H1 (cell line): ENCODE results near the gene CDH2. TPM values are rescaled to one million over a fixed set of nuclear protein-coding genes. Genes with fewer than 3 reads are reported as not detected.

Experiments used
- CTCF ChIA-PET: fragments of 300-600 bp; sonication (Branson Sonifier 250); formaldehyde crosslinking; loops from one replicate; lab custom pipeline; 2021; ENCODE audit not compliant: partially characterized antibody; lab: Charles Lee
- POLR2A ChIA-PET: fragments of 300-600 bp; sonication (Branson Sonifier 250); formaldehyde crosslinking; loops from one replicate; lab custom pipeline; 2021; ENCODE audit warnings: inconsistent platforms; ENCODE audit not compliant: partially characterized antibody; lab: Charles Lee
- DNase-seq, 2 experiments: peaks; one replicate each; pipeline versions ENCODE4 v3.0.0 to v3.0.0-alpha.2; 2010 to 2022; ENCODE audit warnings: low spot score in 2 of 2, low read depth in 1 of 2, mixed read lengths in 1 of 2
- FAIRE-seq: peaks from 2 replicates; lab custom pipeline; 2011; peaks lifted over from hg19 to GRCh38; lab: Jason Lieb, UNC
- H2AFZ ChIP-seq: 2 replicates; pipeline ENCODE4 v1.8.1; 2012; ENCODE audit warnings: low read length, inconsistent platforms
- H2AK5ac ChIP-seq: 2 replicates; pipeline ENCODE4 v1.6.1; 2013; ENCODE audit warnings: low read depth, low read length
- H2BK120ac ChIP-seq: replicated peaks from 2 replicates; pipeline ENCODE3; 2013; ENCODE audit warnings: low read depth, low read length, inconsistent platforms
- H2BK12ac ChIP-seq: 2 replicates; pipeline ENCODE4 v1.6.1; 2013; ENCODE audit warnings: low read depth, low read length
- H2BK15ac ChIP-seq: 2 replicates; pipeline ENCODE4 v1.6.1; 2013; ENCODE audit warnings: low read length
- H2BK20ac ChIP-seq: 2 replicates; pipeline ENCODE4 v1.6.1; 2013; ENCODE audit warnings: low read length
- H2BK5ac ChIP-seq: 2 replicates; pipeline ENCODE4 v1.6.1; 2013; ENCODE audit warnings: low read depth, low read length
- H3K14ac ChIP-seq: 2 replicates; pipeline ENCODE4 v1.6.1; 2013; ENCODE audit warnings: inconsistent platforms; ENCODE audit not compliant: insufficient read length
- H3K18ac ChIP-seq: 2 replicates; pipeline ENCODE4 v1.6.1; 2013; ENCODE audit warnings: low read length; ENCODE audit errors: extremely low read depth
- H3K23ac ChIP-seq: 2 replicates; pipeline ENCODE4 v1.6.1; 2013; ENCODE audit warnings: inconsistent platforms; ENCODE audit not compliant: insufficient read length
- H3K23me2 ChIP-seq: 2 replicates; pipeline ENCODE4 v1.6.1; 2013; ENCODE audit warnings: low read depth, low read length
- H3K27ac ChIP-seq: 2 replicates; pipeline ENCODE4 v1.6.1; 2011; ENCODE audit warnings: low read depth, low read length, inconsistent platforms
- H3K27me3 ChIP-seq, 4 experiments: replicated peaks in 1 of 4; 1 replicate in 1 of 4; 2 replicates in 3 of 4; pipeline versions ENCODE4 v1.6.1 to v1.8.1; 2011 to 2013; ENCODE audit warnings: low read length in 3 of 4, mild to moderate bottlenecking in 3 of 4, inconsistent platforms in 2 of 4, mixed read lengths in 2 of 4, moderate library complexity in 1 of 4; ENCODE audit not compliant: control insufficient read depth in 3 of 4, insufficient read depth in 3 of 4; ENCODE audit errors: extremely low read depth in 1 of 4
- H3K36me3 ChIP-seq, 4 experiments: 2 replicates each; pipeline versions ENCODE4 v1.6.1 to v1.8.1; 2011 to 2013; ENCODE audit warnings: mild to moderate bottlenecking in 4 of 4, low read length in 3 of 4, moderate library complexity in 2 of 4, control low read depth in 1 of 4, inconsistent platforms in 1 of 4; ENCODE audit not compliant: insufficient read depth in 4 of 4, control insufficient read depth in 2 of 4
- H3K4ac ChIP-seq: replicated peaks from 2 replicates; pipeline ENCODE3; 2013; ENCODE audit warnings: low read length, low read depth, mixed read lengths, inconsistent platforms; ENCODE audit not compliant: insufficient read length
- H3K4me1 ChIP-seq, 4 experiments: replicated peaks in 1 of 4; 1 replicate in 1 of 4; 2 replicates in 3 of 4; pipeline versions ENCODE4 v1.6.1 to v1.8.1; 2011 to 2013; ENCODE audit warnings: low read length in 3 of 4, inconsistent platforms in 2 of 4, mixed read lengths in 1 of 4; ENCODE audit not compliant: insufficient read depth in 4 of 4, control insufficient read depth in 3 of 4
- H3K4me2 ChIP-seq, 2 experiments: 2 replicates each; pipeline versions ENCODE4 v1.6.1 to v1.8.1; 2011 to 2013; ENCODE audit warnings: low read depth in 2 of 2, low read length in 2 of 2, control low read depth in 1 of 2, inconsistent platforms in 1 of 2, mild to moderate bottlenecking in 1 of 2; ENCODE audit not compliant: insufficient read depth in 1 of 2
- H3K4me3 ChIP-seq, 4 experiments: fragments of 200-600, 300-600 bp in 1 of 4; sonication (generic), shearing (Covaris generic), sonication (Bioruptor Twin) in 1 of 4; 2 replicates each; pipeline versions ENCODE4 v1.5.1 to v1.8.1; 2011 to 2016; ENCODE audit warnings: low read length in 4 of 4, low read depth in 3 of 4, control low read depth in 2 of 4, inconsistent platforms in 2 of 4, mild to moderate bottlenecking in 2 of 4, mixed read lengths in 1 of 4, moderate library complexity in 1 of 4; ENCODE audit not compliant: insufficient read depth in 2 of 4; ENCODE audit errors: extremely low read depth in 1 of 4
- H3K56ac ChIP-seq: replicated peaks from 2 replicates; pipeline ENCODE3; 2013; ENCODE audit warnings: low read depth, mild to moderate bottlenecking, mixed read lengths, low read length, inconsistent platforms; ENCODE audit not compliant: insufficient read length
- H3K79me1 ChIP-seq: 2 replicates; pipeline ENCODE4 v1.6.1; 2013; ENCODE audit warnings: low read depth, low read length, control low read depth
- H3K79me2 ChIP-seq, 2 experiments: 2 replicates each; pipeline versions ENCODE4 v1.6.1 to v1.8.1; 2012 to 2013; ENCODE audit warnings: low read length in 2 of 2, mild to moderate bottlenecking in 2 of 2, inconsistent platforms in 1 of 2; ENCODE audit not compliant: insufficient read depth in 2 of 2, control insufficient read depth in 1 of 2
- H3K9ac ChIP-seq, 4 experiments: replicated peaks in 1 of 4; 1 replicate in 1 of 4; 2 replicates in 3 of 4; pipeline versions ENCODE4 v1.6.1 to v1.8.1; 2011 to 2013; ENCODE audit warnings: low read depth in 3 of 4, low read length in 3 of 4, control low read depth in 2 of 4, mild to moderate bottlenecking in 2 of 4, moderate library complexity in 2 of 4, inconsistent platforms in 1 of 4; ENCODE audit errors: extremely low read depth in 1 of 4
- H3K9me3 ChIP-seq, 2 experiments: 2 replicates each; pipeline versions ENCODE4 v1.6.1 to v1.8.1; 2012 to 2013; ENCODE audit warnings: mild to moderate bottlenecking in 2 of 2, moderate library complexity in 2 of 2, control low read depth in 1 of 2, inconsistent platforms in 1 of 2, low read depth in 1 of 2, low read length in 1 of 2, mixed read lengths in 1 of 2; ENCODE audit not compliant: insufficient read depth in 2 of 2
- H4K20me1 ChIP-seq, 2 experiments: replicated peaks in 1 of 2; 2 replicates each; pipeline versions ENCODE3 to v1.8.1; 2011 to 2013; ENCODE audit warnings: inconsistent platforms in 2 of 2, low read length in 2 of 2, mild to moderate bottlenecking in 1 of 2; ENCODE audit not compliant: insufficient read depth in 2 of 2, control insufficient read depth in 1 of 2
- H4K5ac ChIP-seq: 2 replicates; pipeline ENCODE4 v1.6.1; 2013; ENCODE audit warnings: low read length, low read depth, mixed read lengths, inconsistent platforms; ENCODE audit not compliant: insufficient read length
- H4K8ac ChIP-seq: 2 replicates; pipeline ENCODE4 v1.8.0; 2013; ENCODE audit warnings: mild to moderate bottlenecking, moderate library complexity, low read length, inconsistent platforms; ENCODE audit not compliant: insufficient read depth; ENCODE audit errors: extremely low read depth
- H4K91ac ChIP-seq: replicated peaks from 2 replicates; pipeline ENCODE3; 2013; ENCODE audit warnings: low read length, mixed read lengths, inconsistent platforms; ENCODE audit not compliant: insufficient read length
- ASH2L ChIP-seq: fragments of 200-600, 300-600 bp; sonication (generic); IDR thresholded peaks from one replicate; pipeline ENCODE4 v1.7.1; 2017; ENCODE audit warnings: low read length
- CBX8 ChIP-seq: fragments of 300-800, 300-1000 bp; sonication (generic); IDR thresholded peaks from 2 replicates; pipeline ENCODE4 v1.7.1; 2016; ENCODE audit warnings: low read depth, low read length, borderline replicate concordance
- CREB1 ChIP-seq: IDR thresholded peaks from 2 replicates; pipeline ENCODE4 v1.6.1; 2012; ENCODE audit warnings: inconsistent platforms
- GABPA ChIP-seq: IDR thresholded peaks from 2 replicates; pipeline ENCODE4 v1.6.1; 2011; ENCODE audit warnings: mild to moderate bottlenecking, low read length, moderate library complexity, borderline replicate concordance; ENCODE audit not compliant: insufficient read depth
- JUN ChIP-seq: IDR thresholded peaks from 2 replicates; pipeline ENCODE4 v1.6.1; 2011; ENCODE audit warnings: low read depth, mild to moderate bottlenecking, improper control_type of control experiment, low read length
- NANOG ChIP-seq: IDR thresholded peaks from 2 replicates; pipeline ENCODE4 v1.6.1; 2011; ENCODE audit warnings: low read length, low read depth, mild to moderate bottlenecking, inconsistent platforms; ENCODE audit not compliant: insufficient read depth, poor library complexity, severe bottlenecking
- POLR2A ChIP-seq, 2 experiments: IDR thresholded peaks; 1 replicate in 1 of 2; 2 replicates in 1 of 2; pipeline ENCODE4 v1.6.1; 2011; ENCODE audit warnings: low read depth in 2 of 2, low read length in 2 of 2, mild to moderate bottlenecking in 2 of 2; ENCODE audit errors: control extremely low read depth in 1 of 2
- POLR2AphosphoS5 ChIP-seq: IDR thresholded peaks from 2 replicates; pipeline ENCODE4 v1.6.1; 2011; ENCODE audit warnings: low read depth, low read length
- SAP30 ChIP-seq: fragments of 300-600 bp; sonication (generic); IDR thresholded peaks from 2 replicates; pipeline ENCODE4 v1.7.1; 2012; ENCODE audit warnings: low read length, moderate library complexity, mild to moderate bottlenecking, inconsistent platforms; ENCODE audit not compliant: insufficient read depth, insufficient replicate concordance
- SP2 ChIP-seq: IDR thresholded peaks from 2 replicates; pipeline ENCODE4 v1.6.1; 2012; ENCODE audit warnings: mild to moderate bottlenecking, low read length, inconsistent platforms
- SRF ChIP-seq: IDR thresholded peaks from 2 replicates; pipeline ENCODE4 v1.6.1; 2011; ENCODE audit warnings: mild to moderate bottlenecking, low read depth, low read length, moderate library complexity
- TBP ChIP-seq: IDR thresholded peaks from 2 replicates; pipeline ENCODE4 v1.6.1; 2011; ENCODE audit warnings: low read depth, low read length, improper control_type of control experiment
- TEAD4 ChIP-seq: IDR thresholded peaks from 2 replicates; pipeline ENCODE4 v1.6.1; 2012; ENCODE audit warnings: low read depth, low read length, inconsistent platforms, mixed read lengths
- WGBS, 2 experiments: shearing (Covaris generic) in 1 of 2; methylation state at CpG; one replicate each; pipeline versions ENCODE4 v1.1.6 to v1.1.7; 2013 to 2015; ENCODE audit warnings: low lambda C conversion rate in 2 of 2, mixed read lengths in 2 of 2, inconsistent platforms in 1 of 2, low coverage in 1 of 2, missing lambda C conversion rate in 1 of 2; ENCODE audit not compliant: insufficient replicate concordance in 2 of 2, insufficient coverage in 1 of 2, insufficient read length in 1 of 2; ENCODE audit errors: extremely low coverage in 1 of 2, missing lambda C conversion rate in 1 of 2; 5-methylcytosine and 5-hydroxymethylcytosine counted together
- polyA plus RNA-seq, 7 experiments: library from polyadenylated mRNA; depleted of rRNA in 3 of 7; stranded (reverse) in 5 of 7; unstranded in 2 of 7; fragments of >200 nt in 5 of 7; fragments of 200-250 nt in 2 of 7; gene quantifications; 1 replicate in 5 of 7; 2 replicates in 1 of 7; 4 replicates in 1 of 7; pipeline versions ENCODE4 v1.2.1 to v1.2.3, GENCODE V29; 2011 to 2013; ENCODE audit warnings: missing spikeins in 2 of 7, mixed read lengths in 2 of 7
- total RNA-seq: library from RNA; stranded (reverse); fragmentation: NEBNext Ultra II Directional; extraction: Animal tissue kit (Norgen Biotek cat#: 25700); gene quantifications from 2 replicates; pipeline ENCODE4 v1.2.1, GENCODE V29; 2021
- TF ChIP-seq, protein P1 (sequence below): IDR thresholded peaks from 2 replicates; pipeline ENCODE4 v1.6.1; 2011; ENCODE audit warnings: low read depth, mild to moderate bottlenecking, low read length; ENCODE audit not compliant: insufficient read depth
- TF ChIP-seq, protein P2 (sequence below): IDR thresholded peaks from 2 replicates; pipeline ENCODE4 v1.6.1; 2012; ENCODE audit warnings: inconsistent platforms

CDH2 gene
- total and polyA plus RNA-seq, 2 of the 8 experiments (the other 6 are each of a cell fraction or from before 2014, with no cell fraction given): 15.0 to 56.5 TPM

DNA sequence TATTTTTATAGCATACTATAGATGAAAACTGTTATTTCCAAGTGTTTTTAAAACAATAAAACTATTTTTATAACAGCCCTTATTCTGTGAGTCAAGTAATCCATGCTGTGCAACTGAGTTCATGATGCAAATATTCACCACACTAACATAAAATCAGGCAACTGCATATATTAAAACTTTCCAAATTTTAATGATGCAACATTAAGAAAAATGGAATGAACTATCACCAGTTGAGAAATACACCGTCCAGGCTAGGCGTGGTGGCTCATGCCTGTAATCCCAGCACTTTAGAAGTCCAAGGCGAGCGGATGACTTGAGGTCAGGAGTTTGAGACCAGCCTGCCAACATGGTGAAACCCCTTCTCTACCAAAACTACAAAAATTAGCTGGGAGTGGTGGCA is 114.5 kb downstream of the CDH2 start:
- Histone ChIP-seq H3K23me2 (no peaks in the 10 kb centered on the region), H3K79me2 (no peaks in the 10 kb centered on the region), H2BK5ac (no peak overlapping the region), H2BK120ac (no peak overlapping the region), H2BK20ac (no peak overlapping the region), H3K14ac (no peak overlapping the region), H2BK12ac (no peak overlapping the region), H4K8ac (no peak overlapping the region), H3K27ac (no peak overlapping the region), H3K4me1 (peaks cover 0 to 3% (median 0%) of the 10 kb centered on the region in 4 experiments; a peak in 2 of 7 replicates), H2BK15ac (no peak overlapping the region), H3K4me2 (no peak overlapping the region), H2AFZ (no peak overlapping the region), H3K79me1 (no peaks in the 10 kb centered on the region), H3K9ac (no peak overlapping the region), H2AK5ac (0 out of 2 replicates have a peak overlapping the region, but pooled peaks have one; percentile 76), H3K4me3 (no peak overlapping the region), H3K18ac (0 out of 2 replicates have a peak overlapping the region, but pooled peaks have one; percentile 52), H3K23ac (no peak overlapping the region), H3K9me3 (no peaks in the 10 kb centered on the region; a peak in 1 of 4 replicates), H3K27me3 (no peaks in the 10 kb centered on the region), H4K20me1 (no peaks in the 10 kb centered on the region), H4K91ac (no peak overlapping the region), H3K4ac (no peak overlapping the region), H3K56ac (no peak overlapping the region), H4K5ac (no peak overlapping the region), H3K36me3 (no peaks in the 10 kb centered on the region)
- 97% methylated on average over 4 of the region's 4 CpGs; no CpG with 5 or more reads in 1 of the 2 experiments for WGBS, 2 experiments
- FAIRE-seq (no peak), DNase-seq (no peak)
- CTCF ChIA-PET: no interaction called here
- POLR2A ChIA-PET: no interaction called here
- no peak for TF ChIP-seq NANOG
- no peak for TF ChIP-seq ASH2L
- TF ChIP-seq TBP: no peak
- TF ChIP-seq, protein P1, sequence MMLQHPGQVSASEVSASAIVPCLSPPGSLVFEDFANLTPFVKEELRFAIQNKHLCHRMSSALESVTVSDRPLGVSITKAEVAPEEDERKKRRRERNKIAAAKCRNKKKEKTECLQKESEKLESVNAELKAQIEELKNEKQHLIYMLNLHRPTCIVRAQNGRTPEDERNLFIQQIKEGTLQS: no peak
- no peak for TF ChIP-seq CREB1
- TF ChIP-seq SRF: no peak
- no peak for TF ChIP-seq JUN
- TF ChIP-seq, protein P2, sequence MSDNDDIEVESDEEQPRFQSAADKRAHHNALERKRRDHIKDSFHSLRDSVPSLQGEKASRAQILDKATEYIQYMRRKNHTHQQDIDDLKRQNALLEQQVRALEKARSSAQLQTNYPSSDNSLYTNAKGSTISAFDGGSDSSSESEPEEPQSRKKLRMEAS: no peak
- no peak for TF ChIP-seq TEAD4
- TF ChIP-seq POLR2A (IDR thresholded peaks at IDR 0.05; ENCODE audit: control extremely low read depth in 1 of 2, low read depth in 2 of 2, low read length in 2 of 2): no peak
- TF ChIP-seq SP2: no peak
- no peak for TF ChIP-seq SAP30
- TF ChIP-seq POLR2AphosphoS5: no peak
- no peak for TF ChIP-seq GABPA
- no peak for TF ChIP-seq CBX8
